ENCODE results near the gene SLC6A17. TPM values are rescaled to one million over a fixed set of nuclear protein-coding genes. Genes with fewer than 3 reads are reported as not detected.
A peak's percentile ranks its signal among the peaks of the same experiment; 100 is the strongest.

SLC6A17 gene
- total and polyA plus RNA-seq, 9 of the 15 experiments (the other 6 are each of a cell fraction or from before 2014, with no cell fraction given): not detected

GRCh38 chr1:110210604-110211495 is 60.6 kb downstream of the SLC6A17 start (continued):
- no peak for TF ChIP-seq KLF6 (CRISPR knock-in tag; IDR thresholded peaks at IDR 0.05; ENCODE audit: borderline replicate concordance)
- TF ChIP-seq MEF2A (IDR thresholded peaks at IDR 0.05; ENCODE audit: control insufficient read depth, low read depth, low read length): no peak
- TF ChIP-seq, protein P1, sequence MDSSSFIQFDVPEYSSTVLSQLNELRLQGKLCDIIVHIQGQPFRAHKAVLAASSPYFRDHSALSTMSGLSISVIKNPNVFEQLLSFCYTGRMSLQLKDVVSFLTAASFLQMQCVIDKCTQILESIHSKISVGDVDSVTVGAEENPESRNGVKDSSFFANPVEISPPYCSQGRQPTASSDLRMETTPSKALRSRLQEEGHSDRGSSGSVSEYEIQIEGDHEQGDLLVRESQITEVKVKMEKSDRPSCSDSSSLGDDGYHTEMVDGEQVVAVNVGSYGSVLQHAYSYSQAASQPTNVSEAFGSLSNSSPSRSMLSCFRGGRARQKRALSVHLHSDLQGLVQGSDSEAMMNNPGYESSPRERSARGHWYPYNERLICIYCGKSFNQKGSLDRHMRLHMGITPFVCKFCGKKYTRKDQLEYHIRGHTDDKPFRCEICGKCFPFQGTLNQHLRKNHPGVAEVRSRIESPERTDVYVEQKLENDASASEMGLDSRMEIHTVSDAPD (CRISPR knock-in tag; IDR thresholded peaks at IDR 0.05): no peak
- TF ChIP-seq ZSCAN29 (IDR thresholded peaks at IDR 0.05): peak; percentile 90
- no peak for TF ChIP-seq ZNF143 (CRISPR knock-in tag; IDR thresholded peaks at IDR 0.05)
- TF ChIP-seq TEAD2 (tag; IDR thresholded peaks at IDR 0.05): no peak
- peak; percentile 21; the same call in 1 of the 2 replicates for TF ChIP-seq ZNF263 (CRISPR knock-in tag; IDR thresholded peaks at IDR 0.05; ENCODE audit: borderline replicate concordance)
- peak; percentile 60; the same call in 1 of the 2 replicates for TF ChIP-seq FOXP1 (CRISPR knock-in tag; IDR thresholded peaks at IDR 0.05)
- TF ChIP-seq, protein P2, sequence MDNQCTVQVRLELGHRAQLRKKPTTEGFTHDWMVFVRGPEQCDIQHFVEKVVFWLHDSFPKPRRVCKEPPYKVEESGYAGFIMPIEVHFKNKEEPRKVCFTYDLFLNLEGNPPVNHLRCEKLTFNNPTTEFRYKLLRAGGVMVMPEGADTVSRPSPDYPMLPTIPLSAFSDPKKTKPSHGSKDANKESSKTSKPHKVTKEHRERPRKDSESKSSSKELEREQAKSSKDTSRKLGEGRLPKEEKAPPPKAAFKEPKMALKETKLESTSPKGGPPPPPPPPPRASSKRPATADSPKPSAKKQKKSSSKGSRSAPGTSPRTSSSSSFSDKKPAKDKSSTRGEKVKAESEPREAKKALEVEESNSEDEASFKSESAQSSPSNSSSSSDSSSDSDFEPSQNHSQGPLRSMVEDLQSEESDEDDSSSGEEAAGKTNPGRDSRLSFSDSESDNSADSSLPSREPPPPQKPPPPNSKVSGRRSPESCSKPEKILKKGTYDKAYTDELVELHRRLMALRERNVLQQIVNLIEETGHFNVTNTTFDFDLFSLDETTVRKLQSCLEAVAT (IDR thresholded peaks at IDR 0.05): no peak
- TF ChIP-seq TAF15 (IDR thresholded peaks at IDR 0.05; ENCODE audit: low read depth, low read length): no peak
- TF ChIP-seq MED1 (CRISPR knock-in tag; IDR thresholded peaks at IDR 0.05; ENCODE audit: borderline replicate concordance): no peak
- TF ChIP-seq SIN3A (IDR thresholded peaks at IDR 0.05; ENCODE audit: borderline replicate concordance in 2 of 2, control insufficient read depth in 1 of 2, low read depth in 2 of 2, low read length in 2 of 2): no peak
- TF ChIP-seq PHTF2 (CRISPR knock-in tag; IDR thresholded peaks at IDR 0.05): no peak
- TF ChIP-seq MAFK (IDR thresholded peaks at IDR 0.05; ENCODE audit: low read length): no peak
- TF ChIP-seq ARID3A (IDR thresholded peaks at IDR 0.05; ENCODE audit: borderline replicate concordance, low read depth, low read length): no peak
- 0 out of 4 replicates have a peak, but pooled peaks of 1 of the 2 experiments have one; percentile 4 for TF ChIP-seq NONO (IDR thresholded peaks at IDR 0.05; ENCODE audit: low read depth in 2 of 2, low read length in 1 of 2)
- 0 out of 2 replicates have a peak, but pooled peaks have one; percentile 6 for TF ChIP-seq RBM34 (IDR thresholded peaks at IDR 0.05; ENCODE audit: borderline replicate concordance, insufficient read depth, low read length)
- TF ChIP-seq, protein P3, sequence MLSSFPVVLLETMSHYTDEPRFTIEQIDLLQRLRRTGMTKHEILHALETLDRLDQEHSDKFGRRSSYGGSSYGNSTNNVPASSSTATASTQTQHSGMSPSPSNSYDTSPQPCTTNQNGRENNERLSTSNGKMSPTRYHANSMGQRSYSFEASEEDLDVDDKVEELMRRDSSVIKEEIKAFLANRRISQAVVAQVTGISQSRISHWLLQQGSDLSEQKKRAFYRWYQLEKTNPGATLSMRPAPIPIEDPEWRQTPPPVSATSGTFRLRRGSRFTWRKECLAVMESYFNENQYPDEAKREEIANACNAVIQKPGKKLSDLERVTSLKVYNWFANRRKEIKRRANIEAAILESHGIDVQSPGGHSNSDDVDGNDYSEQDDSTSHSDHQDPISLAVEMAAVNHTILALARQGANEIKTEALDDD (IDR thresholded peaks at IDR 0.05): no peak

All from K562 (cell line).